ENCODE results near the gene GIGYF1. TPM values are rescaled to one million over a fixed set of nuclear protein-coding genes. Genes with fewer than 3 reads are reported as not detected.

The GIGYF1 gene
- total and polyA plus RNA-seq, 2 of the 13 experiments (the other 11 are each of a cell fraction or from before 2014, with no cell fraction given) = 7.6 to 16.1 TPM

DNA sequence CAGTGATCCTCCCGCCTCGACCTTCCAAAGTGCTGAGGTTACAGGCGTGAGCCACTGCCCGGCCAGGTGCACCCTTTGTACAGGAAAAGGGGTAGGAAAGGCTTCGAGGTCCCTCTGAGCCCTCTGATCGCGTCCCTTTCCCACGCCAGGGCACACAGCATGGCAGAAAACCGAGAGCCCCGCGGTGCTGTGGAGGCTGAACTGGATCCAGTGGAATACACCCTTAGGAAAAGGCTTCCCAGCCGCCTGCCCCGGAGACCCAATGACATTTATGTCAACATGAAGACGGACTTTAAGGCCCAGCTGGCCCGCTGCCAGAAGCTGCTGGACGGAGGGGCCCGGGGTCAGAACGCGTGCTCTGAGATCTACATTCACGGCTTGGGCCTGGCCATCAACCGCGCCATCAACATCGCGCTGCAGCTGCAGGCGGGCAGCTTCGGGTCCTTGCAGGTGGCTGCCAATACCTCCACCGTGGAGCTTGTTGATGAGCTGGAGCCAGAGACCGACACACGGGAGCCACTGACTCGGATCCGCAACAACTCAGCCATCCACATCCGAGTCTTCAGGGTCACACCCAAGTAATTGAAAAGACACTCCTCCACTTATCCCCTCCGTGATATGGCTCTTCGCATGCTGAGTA is 12.7 kb upstream of the GIGYF1 start (continued):
- TF ChIP-seq, protein P1, sequence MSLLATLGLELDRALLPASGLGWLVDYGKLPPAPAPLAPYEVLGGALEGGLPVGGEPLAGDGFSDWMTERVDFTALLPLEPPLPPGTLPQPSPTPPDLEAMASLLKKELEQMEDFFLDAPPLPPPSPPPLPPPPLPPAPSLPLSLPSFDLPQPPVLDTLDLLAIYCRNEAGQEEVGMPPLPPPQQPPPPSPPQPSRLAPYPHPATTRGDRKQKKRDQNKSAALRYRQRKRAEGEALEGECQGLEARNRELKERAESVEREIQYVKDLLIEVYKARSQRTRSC (CRISPR knock-in tag; IDR thresholded peaks at IDR 0.05; ENCODE audit: low read depth) = no peak
- TF ChIP-seq ZNF430 (CRISPR knock-in tag; IDR thresholded peaks at IDR 0.05) = no peak
- TF ChIP-seq GABPB1 (CRISPR knock-in tag; IDR thresholded peaks at IDR 0.05) = 0 out of 2 replicates have a peak, but pooled peaks have one; percentile 35
- TF ChIP-seq NFIC (IDR thresholded peaks at IDR 0.05; ENCODE audit: low read length) = peak; percentile 65; the same call in 1 of the 2 replicates
- TF ChIP-seq NCOA5 (CRISPR knock-in tag; IDR thresholded peaks at IDR 0.05) = no peak
- no peak for TF ChIP-seq ZNF7 (CRISPR knock-in tag; IDR thresholded peaks at IDR 0.05)
- no peak for TF ChIP-seq SCMH1 (CRISPR knock-in tag; IDR thresholded peaks at IDR 0.05; ENCODE audit: borderline replicate concordance)
- TF ChIP-seq ZFYVE20 (CRISPR knock-in tag; IDR thresholded peaks at IDR 0.05; ENCODE audit: borderline replicate concordance, low read depth) = no peak
- no peak for TF ChIP-seq ZNF335 (CRISPR knock-in tag; IDR thresholded peaks at IDR 0.05)
- no peak for TF ChIP-seq ZBTB1 (CRISPR knock-in tag; IDR thresholded peaks at IDR 0.05; ENCODE audit: borderline replicate concordance)
- no peak for TF ChIP-seq ZNF17 (CRISPR knock-in tag; IDR thresholded peaks at IDR 0.05)
- TF ChIP-seq, protein P2, sequence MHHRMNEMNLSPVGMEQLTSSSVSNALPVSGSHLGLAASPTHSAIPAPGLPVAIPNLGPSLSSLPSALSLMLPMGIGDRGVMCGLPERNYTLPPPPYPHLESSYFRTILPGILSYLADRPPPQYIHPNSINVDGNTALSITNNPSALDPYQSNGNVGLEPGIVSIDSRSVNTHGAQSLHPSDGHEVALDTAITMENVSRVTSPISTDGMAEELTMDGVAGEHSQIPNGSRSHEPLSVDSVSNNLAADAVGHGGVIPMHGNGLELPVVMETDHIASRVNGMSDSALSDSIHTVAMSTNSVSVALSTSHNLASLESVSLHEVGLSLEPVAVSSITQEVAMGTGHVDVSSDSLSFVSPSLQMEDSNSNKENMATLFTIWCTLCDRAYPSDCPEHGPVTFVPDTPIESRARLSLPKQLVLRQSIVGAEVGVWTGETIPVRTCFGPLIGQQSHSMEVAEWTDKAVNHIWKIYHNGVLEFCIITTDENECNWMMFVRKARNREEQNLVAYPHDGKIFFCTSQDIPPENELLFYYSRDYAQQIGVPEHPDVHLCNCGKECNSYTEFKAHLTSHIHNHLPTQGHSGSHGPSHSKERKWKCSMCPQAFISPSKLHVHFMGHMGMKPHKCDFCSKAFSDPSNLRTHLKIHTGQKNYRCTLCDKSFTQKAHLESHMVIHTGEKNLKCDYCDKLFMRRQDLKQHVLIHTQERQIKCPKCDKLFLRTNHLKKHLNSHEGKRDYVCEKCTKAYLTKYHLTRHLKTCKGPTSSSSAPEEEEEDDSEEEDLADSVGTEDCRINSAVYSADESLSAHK (CRISPR knock-in tag; IDR thresholded peaks at IDR 0.05; ENCODE audit: borderline replicate concordance) = no peak
- no peak for TF ChIP-seq XBP1 (CRISPR knock-in tag; IDR thresholded peaks at IDR 0.05)
- TF ChIP-seq SYNCRIP (IDR thresholded peaks at IDR 0.05; ENCODE audit: insufficient read depth, low read depth, low read length) = no peak
- TF ChIP-seq, protein P3, sequence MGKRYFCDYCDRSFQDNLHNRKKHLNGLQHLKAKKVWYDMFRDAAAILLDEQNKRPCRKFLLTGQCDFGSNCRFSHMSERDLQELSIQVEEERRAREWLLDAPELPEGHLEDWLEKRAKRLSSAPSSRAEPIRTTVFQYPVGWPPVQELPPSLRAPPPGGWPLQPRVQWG (CRISPR knock-in tag; IDR thresholded peaks at IDR 0.05; ENCODE audit: borderline replicate concordance, low read depth) = no peak
- TF ChIP-seq FOXP4 (CRISPR knock-in tag; IDR thresholded peaks at IDR 0.05) = no peak
- no peak for TF ChIP-seq ZNF562 (CRISPR knock-in tag; IDR thresholded peaks at IDR 0.05; ENCODE audit: borderline replicate concordance)
- no peak for TF ChIP-seq SIX1 (CRISPR knock-in tag; IDR thresholded peaks at IDR 0.05; ENCODE audit: borderline replicate concordance)
- TF ChIP-seq SP5 (CRISPR knock-in tag; IDR thresholded peaks at IDR 0.05; ENCODE audit: borderline replicate concordance, low read depth) = no peak
- TF ChIP-seq NR1H2 (CRISPR knock-in tag; IDR thresholded peaks at IDR 0.05; ENCODE audit: borderline replicate concordance, low read depth) = no peak
- TF ChIP-seq RFXAP (CRISPR knock-in tag; IDR thresholded peaks at IDR 0.05; ENCODE audit: borderline replicate concordance) = no peak
- TF ChIP-seq FIP1L1 (IDR thresholded peaks at IDR 0.05; ENCODE audit: borderline replicate concordance, insufficient read depth, low read depth, low read length) = no peak
- no peak for TF ChIP-seq ZNF264 (CRISPR knock-in tag; IDR thresholded peaks at IDR 0.05)
- TF ChIP-seq, protein P4, sequence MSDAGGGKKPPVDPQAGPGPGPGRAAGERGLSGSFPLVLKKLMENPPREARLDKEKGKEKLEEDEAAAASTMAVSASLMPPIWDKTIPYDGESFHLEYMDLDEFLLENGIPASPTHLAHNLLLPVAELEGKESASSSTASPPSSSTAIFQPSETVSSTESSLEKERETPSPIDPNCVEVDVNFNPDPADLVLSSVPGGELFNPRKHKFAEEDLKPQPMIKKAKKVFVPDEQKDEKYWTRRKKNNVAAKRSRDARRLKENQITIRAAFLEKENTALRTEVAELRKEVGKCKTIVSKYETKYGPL (CRISPR knock-in tag; IDR thresholded peaks at IDR 0.05) = no peak
- no peak for TF ChIP-seq ZNF354B (CRISPR knock-in tag; IDR thresholded peaks at IDR 0.05)
- TF ChIP-seq NCOA1 (CRISPR knock-in tag; IDR thresholded peaks at IDR 0.05) = no peak

Measured in HepG2 (cell line).